GM23248 (cell line): Measurements from ENCODE around the gene BAZ2B.

Experiments
- EZH2 ChIP-seq: fragments of 200-600 bp; sonication (generic); IDR thresholded peaks from 2 replicates; pipeline ENCODE4 v1.6.1; 2018; ENCODE audit warnings: antibody characterized with exemption, mild to moderate bottlenecking; ENCODE audit not compliant: insufficient read depth, poor library complexity, severe bottlenecking
- EZH2phosphoT487 ChIP-seq: fragments of 200-600 bp; sonication (generic); IDR thresholded peaks from 2 replicates; pipeline ENCODE4 v1.6.1; 2018; ENCODE audit warnings: antibody characterized with exemption, moderate library complexity, mild to moderate bottlenecking, low read depth; ENCODE audit not compliant: insufficient read depth

DNA sequence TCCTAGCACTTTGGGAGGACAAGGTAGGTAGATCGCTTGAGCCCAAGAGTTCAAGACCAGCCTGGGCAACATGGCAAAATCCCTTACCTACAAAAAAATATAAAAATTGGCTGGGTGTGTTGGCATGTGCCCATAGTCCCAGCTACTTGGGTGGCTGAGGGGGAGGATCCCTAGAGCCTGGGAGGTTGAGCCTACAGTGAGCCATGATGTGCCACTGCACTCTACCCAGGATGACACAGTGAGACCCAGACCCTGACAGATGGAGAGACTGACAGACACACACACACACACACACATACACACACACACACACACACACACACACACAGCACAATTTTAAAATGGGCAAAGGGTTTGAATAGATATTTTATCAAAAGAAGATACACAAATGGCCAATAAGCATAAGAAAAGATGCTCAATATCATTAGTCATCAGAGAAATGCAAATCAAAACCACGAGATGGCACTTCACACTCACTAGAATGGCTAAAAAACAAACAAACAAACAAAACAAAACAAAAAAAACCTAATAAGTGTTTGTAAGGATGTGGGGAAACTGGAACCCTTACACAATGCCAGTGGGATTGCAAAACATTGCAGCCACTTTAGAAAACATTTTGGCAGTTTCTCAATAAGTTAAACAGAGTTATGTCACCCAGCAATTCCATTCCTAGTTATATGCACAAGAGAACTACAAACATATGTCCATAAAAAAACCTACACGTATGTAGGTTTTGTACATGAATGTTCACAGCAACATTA, 42.3 kb downstream of the BAZ2B start:
- TF ChIP-seq EZH2phosphoT487, result no peak
- no peak for TF ChIP-seq EZH2
